ENCODE data around the gene ALKBH3.

The ALKBH3 gene

GRCh38 chr11:43845816-43846215 is 34.8 kb upstream of the ALKBH3 start:
- Histone ChIP-seq H3K14ac (ENCODE audit: low read length in 2 of 2) (no peak overlapping the region), H3K4me1 (ENCODE audit: control insufficient read depth, insufficient read depth, low read depth, low read length) (no peaks in the 10 kb centered on the region), H2AK5ac (ENCODE audit: low read length, severe bottlenecking) (no peak overlapping the region), H3K79me1 (replicated peaks; ENCODE audit: low read length, poor library complexity, severe bottlenecking) (peaks cover 15% of the 10 kb centered on the region), H2BK120ac (ENCODE audit: low read depth, low read length) (no peak overlapping the region), H3K36me3 (ENCODE audit: control insufficient read depth in 1 of 2, insufficient read depth in 2 of 2, low read depth in 1 of 2, low read length in 2 of 2) (peaks cover 7 to 19% of the 10 kb centered on the region in 2 experiments), H3K9me3 (ENCODE audit: control insufficient read depth, low read length) (no peaks in the 10 kb centered on the region), H3K18ac (ENCODE audit: low read depth in 1 of 2, low read length in 2 of 2) (no peak overlapping the region), H3K27ac (ENCODE audit: low read length, poor library complexity, severe bottlenecking) (no peak overlapping the region), H2AFZ (ENCODE audit: low read depth, low read length) (no peak overlapping the region), H4K91ac (ENCODE audit: low read length) (no peak overlapping the region), H3K4ac (ENCODE audit: low read depth in 1 of 2, low read length in 2 of 2) (no peak overlapping the region), H3K23ac (ENCODE audit: low read length in 2 of 2) (no peak overlapping the region), H3K4me3 (ENCODE audit: insufficient read depth in 1 of 2, low read depth in 1 of 2, low read length in 2 of 2) (no peak overlapping the region), H2BK15ac (ENCODE audit: low read depth, poor library complexity, severe bottlenecking) (no peak overlapping the region), H3K27me3 (ENCODE audit: control insufficient read depth in 1 of 2, insufficient read depth in 1 of 2, low read length in 2 of 2) (no peaks in the 10 kb centered on the region), H3K9ac (ENCODE audit: low read length) (no peak overlapping the region), H4K8ac (ENCODE audit: low read length) (no peak overlapping the region), H2BK5ac (ENCODE audit: low read depth, low read length, poor library complexity, severe bottlenecking) (no peak overlapping the region), H3K4me2 (ENCODE audit: low read length, poor library complexity, severe bottlenecking) (no peak overlapping the region), H2BK12ac (ENCODE audit: low read length in 2 of 2) (no peak overlapping the region)
- DNase-seq = peak; percentile 14
- 98% methylated on average over 2 of the region's 3 CpGs for WGBS

GRCh38 chr11:43852057-43852636 is 28.5 kb upstream of the ALKBH3 start:
- Histone ChIP-seq H3K4me2 (ENCODE audit: low read length, poor library complexity, severe bottlenecking) (no peak overlapping the region), H2AFZ (ENCODE audit: low read depth, low read length) (no peak overlapping the region), H3K9ac (ENCODE audit: low read length) (no peak overlapping the region), H2BK15ac (ENCODE audit: low read depth, poor library complexity, severe bottlenecking) (no peak overlapping the region), H3K23ac (ENCODE audit: low read length in 2 of 2) (no peak overlapping the region), H2AK5ac (ENCODE audit: low read length, severe bottlenecking) (no peak overlapping the region), H3K27me3 (ENCODE audit: control insufficient read depth in 1 of 2, insufficient read depth in 1 of 2, low read length in 2 of 2) (no peaks in the 10 kb centered on the region), H4K91ac (ENCODE audit: low read length) (no peak overlapping the region), H2BK5ac (ENCODE audit: low read depth, low read length, poor library complexity, severe bottlenecking) (no peak overlapping the region), H4K8ac (ENCODE audit: low read length) (no peak overlapping the region), H3K18ac (ENCODE audit: low read depth in 1 of 2, low read length in 2 of 2) (no peak overlapping the region), H2BK120ac (ENCODE audit: low read depth, low read length) (no peak overlapping the region), H3K36me3 (ENCODE audit: control insufficient read depth in 1 of 2, insufficient read depth in 2 of 2, low read depth in 1 of 2, low read length in 2 of 2) (peaks cover 5 to 30% of the 10 kb centered on the region in 2 experiments), H3K4me1 (ENCODE audit: control insufficient read depth, insufficient read depth, low read depth, low read length) (no peaks in the 10 kb centered on the region), H3K79me1 (replicated peaks; ENCODE audit: low read length, poor library complexity, severe bottlenecking) (peaks cover 11% of the 10 kb centered on the region), H3K4ac (ENCODE audit: low read depth in 1 of 2, low read length in 2 of 2) (no peak overlapping the region), H2BK12ac (ENCODE audit: low read length in 2 of 2) (no peak overlapping the region), H3K14ac (ENCODE audit: low read length in 2 of 2) (no peak overlapping the region), H3K27ac (ENCODE audit: low read length, poor library complexity, severe bottlenecking) (no peak overlapping the region), H3K4me3 (ENCODE audit: insufficient read depth in 1 of 2, low read depth in 1 of 2, low read length in 2 of 2) (no peak overlapping the region), H3K9me3 (ENCODE audit: control insufficient read depth, low read length) (no peaks in the 10 kb centered on the region)
- WGBS = 13% methylated on average over 1 of the region's 4 CpGs
- peak; percentile 82 for DNase-seq

- H2BK12ac ChIP-seq (ENCODE audit: low read length in 2 of 2) = no peak overlapping the region
- H3K23ac ChIP-seq (ENCODE audit: low read length in 2 of 2) = no peak overlapping the region
- no peak overlapping the region for H2BK120ac ChIP-seq (ENCODE audit: low read depth, low read length)
- no peaks in the 10 kb centered on the region for H3K27me3 ChIP-seq (ENCODE audit: control insufficient read depth in 1 of 2, insufficient read depth in 1 of 2, low read length in 2 of 2)
- no peak overlapping the region for H3K9ac ChIP-seq (ENCODE audit: low read length)
- no peak overlapping the region for H3K4me2 ChIP-seq (ENCODE audit: low read length, poor library complexity, severe bottlenecking)
- H3K27ac ChIP-seq (ENCODE audit: low read length, poor library complexity, severe bottlenecking) = no peak overlapping the region
- H3K4me1 ChIP-seq (ENCODE audit: control insufficient read depth, insufficient read depth, low read depth, low read length) = no peaks in the 10 kb centered on the region
- no peak overlapping the region for H3K14ac ChIP-seq (ENCODE audit: low read length in 2 of 2)
- no peak overlapping the region for H4K8ac ChIP-seq (ENCODE audit: low read length)
- H2BK15ac ChIP-seq (ENCODE audit: low read depth, poor library complexity, severe bottlenecking) = no peak overlapping the region
- H3K4me3 ChIP-seq (ENCODE audit: insufficient read depth in 1 of 2, low read depth in 1 of 2, low read length in 2 of 2) = no peak overlapping the region
- no peak overlapping the region for H4K91ac ChIP-seq (ENCODE audit: low read length)
- no peak overlapping the region for H2AFZ ChIP-seq (ENCODE audit: low read depth, low read length)
- H3K18ac ChIP-seq (ENCODE audit: low read depth in 1 of 2, low read length in 2 of 2) = no peak overlapping the region
- H3K4ac ChIP-seq (ENCODE audit: low read depth in 1 of 2, low read length in 2 of 2) = no peak overlapping the region
- peaks cover 3 to 30% of the 10 kb centered on the region in 2 experiments for H3K36me3 ChIP-seq (ENCODE audit: control insufficient read depth in 1 of 2, insufficient read depth in 2 of 2, low read depth in 1 of 2, low read length in 2 of 2)
- DNase-seq = no peak
- H2BK5ac ChIP-seq (ENCODE audit: low read depth, low read length, poor library complexity, severe bottlenecking) = no peak overlapping the region
- peaks cover 8% of the 10 kb centered on the region for H3K79me1 ChIP-seq (replicated peaks; ENCODE audit: low read length, poor library complexity, severe bottlenecking)
- no peaks in the 10 kb centered on the region for H3K9me3 ChIP-seq (ENCODE audit: control insufficient read depth, low read length)
- no peak overlapping the region for H2AK5ac ChIP-seq (ENCODE audit: low read length, severe bottlenecking)
Observed at GRCh38 chr11:43853781-43854180, 26.9 kb upstream of the ALKBH3 start.

- H3K4ac ChIP-seq (ENCODE audit: low read depth in 1 of 2, low read length in 2 of 2) = no peak overlapping the region
- H3K23ac ChIP-seq (ENCODE audit: low read length in 2 of 2) = no peak overlapping the region
- no peak overlapping the region for H2BK120ac ChIP-seq (ENCODE audit: low read depth, low read length)
- peaks cover 7% of the 10 kb centered on the region for H3K79me1 ChIP-seq (replicated peaks; ENCODE audit: low read length, poor library complexity, severe bottlenecking)
- no peak overlapping the region for H3K9ac ChIP-seq (ENCODE audit: low read length)
- H3K9me3 ChIP-seq (ENCODE audit: control insufficient read depth, low read length) = peaks cover 3% of the 10 kb centered on the region
- H3K27me3 ChIP-seq (ENCODE audit: control insufficient read depth in 1 of 2, insufficient read depth in 1 of 2, low read length in 2 of 2) = no peaks in the 10 kb centered on the region
- H3K14ac ChIP-seq (ENCODE audit: low read length in 2 of 2) = no peak overlapping the region
- no peak overlapping the region for H3K4me3 ChIP-seq (ENCODE audit: insufficient read depth in 1 of 2, low read depth in 1 of 2, low read length in 2 of 2)
- no peak overlapping the region for H3K4me2 ChIP-seq (ENCODE audit: low read length, poor library complexity, severe bottlenecking)
- H4K8ac ChIP-seq (ENCODE audit: low read length) = no peak overlapping the region
- WGBS = 100% methylated on average over 2 of the region's 3 CpGs
- peaks cover 3 to 30% of the 10 kb centered on the region in 2 experiments for H3K36me3 ChIP-seq (ENCODE audit: control insufficient read depth in 1 of 2, insufficient read depth in 2 of 2, low read depth in 1 of 2, low read length in 2 of 2)
- no peak overlapping the region for H2BK5ac ChIP-seq (ENCODE audit: low read depth, low read length, poor library complexity, severe bottlenecking)
- no peaks in the 10 kb centered on the region for H3K4me1 ChIP-seq (ENCODE audit: control insufficient read depth, insufficient read depth, low read depth, low read length)
- H2BK12ac ChIP-seq (ENCODE audit: low read length in 2 of 2) = no peak overlapping the region
- H2AFZ ChIP-seq (ENCODE audit: low read depth, low read length) = no peak overlapping the region
- no peak overlapping the region for H2AK5ac ChIP-seq (ENCODE audit: low read length, severe bottlenecking)
- H2BK15ac ChIP-seq (ENCODE audit: low read depth, poor library complexity, severe bottlenecking) = no peak overlapping the region
- DNase-seq = no peak
- H3K27ac ChIP-seq (ENCODE audit: low read length, poor library complexity, severe bottlenecking) = no peak overlapping the region
- no peak overlapping the region for H3K18ac ChIP-seq (ENCODE audit: low read depth in 1 of 2, low read length in 2 of 2)
- H4K91ac ChIP-seq (ENCODE audit: low read length) = no peak overlapping the region
Observed at GRCh38 chr11:43856993-43857392, 23.6 kb upstream of the ALKBH3 start.

All from mesenchymal stem cell (in vitro differentiated cells and primary cell).